Ovary (tissue), 9 donors: Measurements from ENCODE around the gene KRTAP4-4. TPM values are rescaled to one million over a fixed set of nuclear protein-coding genes. Genes with fewer than 3 reads are reported as not detected.

Experiments used
- DNase-seq, 5 donors: peaks; one replicate each; pipeline ENCODE4 v3.0.0-alpha.2; 2019 to 2020
- H3K27ac ChIP-seq, 2 donors: fragments of 200-600 bp; one replicate each; pipeline versions ENCODE4 v1.5.1 to v1.8.0; 2019 to 2022
- H3K27me3 ChIP-seq: fragments of 200-600 bp; one replicate; pipeline ENCODE4 v1.8.0; 2022
- H3K36me3 ChIP-seq: fragments of 200-600 bp; sonication (generic); one replicate; pipeline ENCODE4 v1.5.1; 2019
- H3K4me1 ChIP-seq: one replicate; pipeline ENCODE4 v1.8.1; 2013; ENCODE audit warnings: mild to moderate bottlenecking, moderate library complexity; ENCODE audit not compliant: insufficient read depth
- H3K4me3 ChIP-seq: fragments of 200-600 bp; sonication (generic); one replicate; pipeline ENCODE4 v1.5.1; 2017
- H3K9me3 ChIP-seq, 2 donors: fragments of 200-600 bp in 1 of 2; sonication (generic) in 1 of 2; one replicate each; pipeline versions ENCODE4 v1.5.1 to v1.8.1; 2013 to 2019; ENCODE audit warnings: mild to moderate bottlenecking in 1 of 2, moderate library complexity in 1 of 2
- EP300 ChIP-seq: sonication (generic); formaldehyde crosslinking; IDR thresholded peaks from one replicate; pipeline ENCODE4 v1.6.1; 2017; ENCODE audit warnings: antibody characterized with exemption
- POLR2A ChIP-seq: fragments of 450-650 bp; IDR thresholded peaks from one replicate; pipeline ENCODE4 v1.6.1; 2017; ENCODE audit warnings: antibody characterized with exemption, mild to moderate bottlenecking, moderate library complexity
- WGBS, 3 donors: extraction: QIAGEN DNeasy Blood & Tissue Kit in 1 of 3; methylation state at CpG; one replicate each; pipeline versions ENCODE4 v1.1.5 to v1.1.7; 2013 to 2017; 5-methylcytosine and 5-hydroxymethylcytosine counted together
- intact Hi-C, 4 donors: fragments of 100-400 bp; cut with DNase I; formaldehyde crosslinking; loops; one replicate each; pipeline versions ENCODE4 v1.11.0 to v1.15.1; 2022 to 2023
- polyA plus RNA-seq, 2 donors: library from polyadenylated mRNA; stranded (reverse); fragments of 200-250 nt in 1 of 2; fragments of 350-450 nt in 1 of 2; fragmentation: Illumina TruSeq in 1 of 2; extraction: RNeasy Lipid Tissue Mini Kit (QIAGEN cat#74804) in 1 of 2; gene quantifications; one replicate each; pipeline ENCODE4 v1.2.3, GENCODE V29; 2013 to 2014
- total RNA-seq, 7 donors: library from RNA; depleted of rRNA in 2 of 7; stranded (reverse); fragments of >200 nt in 2 of 7; fragmentation: NEBNext Ultra II Directional in 3 of 7; extraction: Animal tissue kit (Norgen Biotek cat#: 25700) in 3 of 7; gene quantifications; one replicate each; pipeline versions ENCODE4 v1.1.0 to v1.2.4, GENCODE V29; 2016 to 2023
- TF ChIP-seq, protein P1 (sequence below), 3 donors: fragments of 450-650 bp in 2 of 3; fragments of 200-600 bp in 1 of 3; IDR thresholded peaks; one replicate each; pipeline versions ENCODE4 v1.5.1 to v1.8.0; 2016 to 2022; ENCODE audit warnings: antibody characterized with exemption in 3 of 3, mild to moderate bottlenecking in 1 of 3
- donor health status: DM: no; HTN: no; CAD: no; lungs with moderate emphysema.
- donor health status: DM: no; HTN: no; CAD: no.
- donor health status: Bipolar disorder and iron deficiency.
- donor health status: DM: yes; HTN: yes; CAD: no.
- donor health status: DM: no; HTN: no; CAD: no.
- donor health status: DM: yes; HTN: yes; CAD: no.

The KRTAP4-4 gene
- total and polyA plus RNA-seq, 9 donors, result not detected

DNA sequence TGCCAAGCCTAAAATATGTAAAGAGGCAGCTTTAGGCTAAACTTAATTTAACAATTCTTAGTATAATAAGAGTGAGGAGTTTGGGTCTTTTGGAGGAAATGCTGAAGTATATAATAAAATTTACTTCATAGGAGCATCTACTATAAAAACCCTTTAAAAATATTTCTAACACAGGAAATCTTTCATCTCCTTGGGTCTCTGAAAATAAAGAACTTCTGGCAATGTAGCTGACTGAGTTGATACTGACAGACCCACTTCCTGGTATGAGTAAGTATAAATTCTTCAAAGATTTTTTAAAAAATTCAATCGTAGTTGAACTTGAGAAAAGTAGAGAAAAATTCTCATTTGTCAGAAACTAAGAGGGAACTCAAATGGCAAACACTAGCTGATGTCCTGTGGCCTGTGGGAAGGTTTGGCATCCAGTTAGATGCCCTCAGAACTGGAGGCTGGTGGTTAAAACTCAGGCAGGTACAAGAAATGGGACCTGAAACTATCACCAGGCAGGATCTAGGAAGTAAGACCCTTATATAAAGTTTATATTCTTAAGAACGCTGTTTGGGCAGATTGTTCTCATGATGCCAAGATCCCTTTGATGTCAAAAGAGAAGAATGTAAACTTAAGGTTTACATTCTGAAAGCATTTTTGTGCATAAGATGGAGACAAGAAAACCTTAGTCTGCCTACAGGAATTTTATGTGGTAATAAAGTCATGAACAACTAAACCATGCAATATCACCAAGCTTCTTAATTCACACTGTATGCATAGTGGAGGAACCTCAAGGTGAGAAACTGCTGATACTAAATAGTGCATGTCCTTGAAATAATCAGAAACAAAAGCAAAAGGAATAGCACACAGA, 26.4 kb downstream of the KRTAP4-4 start:
- intact Hi-C loops, result no loop called here
- Histone ChIP-seq H3K4me3 (no peak overlapping the region), H3K27me3 (no peaks in the 10 kb centered on the region), H3K27ac (no peak overlapping the region), H3K9me3 (no peaks in the 10 kb centered on the region), H3K4me1 (no peaks in the 10 kb centered on the region), H3K36me3 (no peaks in the 10 kb centered on the region)
- WGBS, 3 donors, result 40 to 63% (median 46%) methylated on average over 2 of the region's 2 CpGs
- TF ChIP-seq POLR2A, result no peak
- TF ChIP-seq EP300, result no peak
- TF ChIP-seq, protein P1, sequence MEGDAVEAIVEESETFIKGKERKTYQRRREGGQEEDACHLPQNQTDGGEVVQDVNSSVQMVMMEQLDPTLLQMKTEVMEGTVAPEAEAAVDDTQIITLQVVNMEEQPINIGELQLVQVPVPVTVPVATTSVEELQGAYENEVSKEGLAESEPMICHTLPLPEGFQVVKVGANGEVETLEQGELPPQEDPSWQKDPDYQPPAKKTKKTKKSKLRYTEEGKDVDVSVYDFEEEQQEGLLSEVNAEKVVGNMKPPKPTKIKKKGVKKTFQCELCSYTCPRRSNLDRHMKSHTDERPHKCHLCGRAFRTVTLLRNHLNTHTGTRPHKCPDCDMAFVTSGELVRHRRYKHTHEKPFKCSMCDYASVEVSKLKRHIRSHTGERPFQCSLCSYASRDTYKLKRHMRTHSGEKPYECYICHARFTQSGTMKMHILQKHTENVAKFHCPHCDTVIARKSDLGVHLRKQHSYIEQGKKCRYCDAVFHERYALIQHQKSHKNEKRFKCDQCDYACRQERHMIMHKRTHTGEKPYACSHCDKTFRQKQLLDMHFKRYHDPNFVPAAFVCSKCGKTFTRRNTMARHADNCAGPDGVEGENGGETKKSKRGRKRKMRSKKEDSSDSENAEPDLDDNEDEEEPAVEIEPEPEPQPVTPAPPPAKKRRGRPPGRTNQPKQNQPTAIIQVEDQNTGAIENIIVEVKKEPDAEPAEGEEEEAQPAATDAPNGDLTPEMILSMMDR (IDR thresholded peaks at IDR 0.05), result no peak
- DNase-seq, result no peak

DNA sequence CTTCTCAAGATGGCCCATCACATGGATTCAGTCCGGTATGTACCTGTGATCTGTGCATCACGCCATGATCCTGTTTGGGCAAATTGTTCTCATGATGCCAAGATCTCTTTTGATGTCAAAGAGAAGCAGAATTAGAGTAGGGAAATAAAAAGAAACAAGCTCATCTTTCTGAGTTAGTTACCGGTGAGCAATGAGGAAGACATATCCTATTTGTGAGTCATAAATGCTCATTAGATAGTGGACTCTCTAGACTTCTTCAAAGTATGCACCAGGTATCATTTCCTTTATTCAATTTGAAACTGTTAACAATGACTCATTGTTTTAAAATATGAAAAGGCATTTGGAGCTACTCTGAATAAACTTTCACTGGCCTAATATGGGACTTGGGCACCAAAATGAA, 28.6 kb downstream of the KRTAP4-4 start:
- intact Hi-C loops, result no loop called here
- H3K9me3 ChIP-seq, result no peaks in the 10 kb centered on the region
- WGBS, 3 donors, result 86 to 93% (median 89%) methylated on average over 3 of the region's 3 CpGs
- TF ChIP-seq EP300 (no peak), POLR2A (no peak)
- TF ChIP-seq, protein P1 (IDR thresholded peaks at IDR 0.05), result no peak
- no peaks in the 10 kb centered on the region for H3K36me3 ChIP-seq
- H3K27ac ChIP-seq, result no peak overlapping the region
- H3K4me3 ChIP-seq, result no peak overlapping the region
- H3K4me1 ChIP-seq, result no peaks in the 10 kb centered on the region
- H3K27me3 ChIP-seq, result no peaks in the 10 kb centered on the region
- DNase-seq, result no peak

DNA sequence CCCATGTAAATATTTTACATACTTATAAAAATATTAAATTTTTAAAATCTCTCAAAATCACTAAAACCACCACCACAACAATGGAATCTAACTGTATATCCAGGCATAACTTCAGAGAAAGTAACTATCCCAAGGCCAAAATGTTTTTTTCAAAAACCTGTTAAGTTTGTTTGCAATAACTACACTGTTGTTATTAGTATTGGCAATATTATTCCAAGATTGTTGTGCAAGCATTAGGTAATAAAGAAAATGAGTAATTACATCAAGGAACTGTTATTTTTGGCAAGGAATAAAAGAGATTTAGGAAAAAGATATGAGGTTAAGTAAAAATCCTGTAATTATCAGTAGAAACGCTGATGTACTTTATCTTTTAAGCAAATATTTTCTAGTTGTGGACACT, 33.2 kb downstream of the KRTAP4-4 start:
- WGBS, 3 donors, result 21 to 54% (median 31%) methylated on average over 1 of the region's 1 CpG
- H3K36me3 ChIP-seq, result no peaks in the 10 kb centered on the region
- H3K27me3 ChIP-seq, result no peaks in the 10 kb centered on the region
- DNase-seq, result no peak
- no peak overlapping the region for H3K27ac ChIP-seq
- intact Hi-C loops, result no loop called here
- H3K4me1 ChIP-seq, result no peaks in the 10 kb centered on the region
- TF ChIP-seq POLR2A (no peak), EP300 (no peak)
- TF ChIP-seq, protein P1 (IDR thresholded peaks at IDR 0.05), result no peak
- H3K4me3 ChIP-seq, result no peak overlapping the region
- H3K9me3 ChIP-seq, result no peaks in the 10 kb centered on the region

DNA sequence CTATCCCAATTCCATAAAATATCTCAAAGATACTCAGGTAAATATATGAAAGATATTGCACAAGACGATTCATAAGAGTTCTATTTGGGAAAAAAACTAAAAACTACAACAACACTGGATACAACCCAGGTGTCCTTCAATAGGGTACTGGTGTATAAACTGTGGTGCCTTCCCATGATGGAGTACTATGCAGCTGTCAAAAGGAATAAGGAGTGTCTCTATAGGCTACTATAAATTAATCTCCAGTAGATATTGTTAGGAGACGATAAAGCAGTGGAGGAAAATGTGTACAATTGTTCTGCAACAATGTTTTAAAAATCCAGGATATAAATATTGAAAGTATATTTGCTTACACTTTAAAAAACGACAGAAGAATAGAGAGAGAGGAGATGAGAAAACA, 34.1 kb downstream of the KRTAP4-4 start:
- no peak for TF ChIP-seq EP300
- no peak for TF ChIP-seq POLR2A
- TF ChIP-seq, protein P1 (IDR thresholded peaks at IDR 0.05), result no peak
- Histone ChIP-seq H3K27ac (no peak overlapping the region), H3K4me3 (no peak overlapping the region), H3K36me3 (no peaks in the 10 kb centered on the region), H3K9me3 (no peaks in the 10 kb centered on the region), H3K4me1 (no peaks in the 10 kb centered on the region), H3K27me3 (no peaks in the 10 kb centered on the region)
- 89 to 91% (median 90%) methylated on average over 3 of the region's 3 CpGs for WGBS, 3 donors
- DNase-seq, result no peak
- intact Hi-C loops, result no loop called here
